SK-N-SH treated with all-trans-retinoic acid at 6 μM for 48 hours (cell line): ENCODE measurements around the gene CRP.

Experiments
- ATAC-seq: fragments of 200-7000 bp; cut with Tn5 transposase; 3 replicates; pipeline ENCODE4 v1.9.1; 2020; ENCODE audit warnings: mild to moderate bottlenecking, moderate library complexity
- ARNTL ChIP-seq: fragments of 450-650 bp; formaldehyde crosslinking; IDR thresholded peaks from 2 replicates; pipeline ENCODE4 v1.5.0; 2020; ENCODE audit warnings: low read depth, mild to moderate bottlenecking, moderate library complexity, borderline replicate concordance
- BACH2 ChIP-seq: fragments of 250-450 bp; sonication (Bioruptor Pico); IDR thresholded peaks from 2 replicates; pipeline ENCODE4 v1.9.0; 2021; ENCODE audit warnings: mild to moderate bottlenecking, borderline replicate concordance
- CSDC2 ChIP-seq: fragments of 250-450 bp; sonication (Bioruptor Pico); IDR thresholded peaks from 2 replicates; pipeline ENCODE4 v1.5.0; 2020; ENCODE audit warnings: mild to moderate bottlenecking, moderate library complexity
- CSRNP3 ChIP-seq: fragments of 250-450 bp; sonication (Bioruptor Pico); IDR thresholded peaks from 2 replicates; pipeline ENCODE4 v1.5.1; 2021; ENCODE audit warnings: mild to moderate bottlenecking, moderate library complexity
- ESRRG ChIP-seq: fragments of 250-450 bp; sonication (Bioruptor Pico); IDR thresholded peaks from 2 replicates; pipeline ENCODE4 v1.6.1; 2021; ENCODE audit warnings: mild to moderate bottlenecking
- GLIS3 ChIP-seq: fragments of 250-450 bp; sonication (Bioruptor Pico); IDR thresholded peaks from 2 replicates; pipeline ENCODE4 v1.5.0; 2020; ENCODE audit warnings: mild to moderate bottlenecking, moderate library complexity
- ISL1 ChIP-seq: fragments of 250-450 bp; sonication (Bioruptor Pico); IDR thresholded peaks from 2 replicates; pipeline ENCODE4 v2.1.2; 2022; ENCODE audit warnings: mild to moderate bottlenecking, moderate library complexity
- OSR1 ChIP-seq: fragments of 250-450 bp; sonication (Bioruptor Pico); IDR thresholded peaks from 2 replicates; pipeline ENCODE4 v1.8.0; 2022; ENCODE audit warnings: moderate library complexity, mild to moderate bottlenecking, inconsistent platforms
- POU6F1 ChIP-seq: fragments of 250-450 bp; sonication (Bioruptor Pico); IDR thresholded peaks from 2 replicates; pipeline ENCODE4 v1.8.0; 2021; ENCODE audit warnings: low read depth, mild to moderate bottlenecking, moderate library complexity, borderline replicate concordance
- PPARA ChIP-seq: fragments of 250-450 bp; sonication (Bioruptor Pico); IDR thresholded peaks from 2 replicates; pipeline ENCODE4 v1.5.0; 2020; ENCODE audit warnings: mild to moderate bottlenecking, borderline replicate concordance
- RARB ChIP-seq: fragments of 250-450 bp; sonication (Bioruptor Pico); IDR thresholded peaks from 2 replicates; pipeline ENCODE4 v1.8.0; 2021; ENCODE audit warnings: mild to moderate bottlenecking, moderate library complexity
- SNAI2 ChIP-seq: fragments of 250-450 bp; sonication (Bioruptor Pico); IDR thresholded peaks from 2 replicates; pipeline ENCODE4 v1.5.0; 2020; ENCODE audit warnings: mild to moderate bottlenecking, moderate library complexity
- TCF4 ChIP-seq: fragments of 250-450 bp; sonication (Bioruptor Pico); IDR thresholded peaks from 2 replicates; pipeline ENCODE4 v1.8.0; 2021; ENCODE audit warnings: mild to moderate bottlenecking, moderate library complexity, borderline replicate concordance
- TOX ChIP-seq: fragments of 250-450 bp; sonication (Bioruptor Pico); IDR thresholded peaks from 2 replicates; pipeline ENCODE4 v1.8.0; 2021; ENCODE audit warnings: mild to moderate bottlenecking, moderate library complexity, borderline replicate concordance
- TSHZ2 ChIP-seq: fragments of 250-450 bp; sonication (Bioruptor Pico); IDR thresholded peaks from 2 replicates; pipeline ENCODE4 v1.5.0; 2020; ENCODE audit warnings: mild to moderate bottlenecking, moderate library complexity
- ZC3H10 ChIP-seq: fragments of 250-450 bp; sonication (Bioruptor Pico); IDR thresholded peaks from 2 replicates; pipeline ENCODE4 v1.5.1; 2021; ENCODE audit warnings: mild to moderate bottlenecking, moderate library complexity
- ZFP3 ChIP-seq: fragments of 250-450 bp; sonication (Bioruptor Pico); IDR thresholded peaks from 2 replicates; pipeline ENCODE4 v1.5.0; 2020; ENCODE audit warnings: mild to moderate bottlenecking, moderate library complexity
- ZNF70 ChIP-seq: fragments of 450-650 bp; formaldehyde crosslinking; IDR thresholded peaks from 2 replicates; pipeline ENCODE4 v1.5.0; 2020; ENCODE audit warnings: mild to moderate bottlenecking, moderate library complexity
- ZNF8 ChIP-seq: fragments of 450-650 bp; formaldehyde crosslinking; IDR thresholded peaks from 2 replicates; pipeline ENCODE4 v1.5.0; 2020; ENCODE audit warnings: mild to moderate bottlenecking, moderate library complexity
- TF ChIP-seq, protein P1 (sequence below): fragments of 250-450 bp; sonication (Bioruptor Pico); IDR thresholded peaks from 2 replicates; pipeline ENCODE4 v1.5.1; 2020; ENCODE audit warnings: low read depth, mild to moderate bottlenecking, moderate library complexity

The CRP gene

GRCh38 chr1:159715855-159716254 is 1.5 kb upstream of the CRP start:
- ATAC-seq = no peak
- TF ChIP-seq POU6F1 (CRISPR knock-in tag) (no peak), GLIS3 (CRISPR knock-in tag) (no peak), ZNF8 (CRISPR knock-in tag) (no peak), TCF4 (CRISPR knock-in tag) (no peak), TOX (CRISPR knock-in tag) (no peak), ARNTL (no peak)

DNA sequence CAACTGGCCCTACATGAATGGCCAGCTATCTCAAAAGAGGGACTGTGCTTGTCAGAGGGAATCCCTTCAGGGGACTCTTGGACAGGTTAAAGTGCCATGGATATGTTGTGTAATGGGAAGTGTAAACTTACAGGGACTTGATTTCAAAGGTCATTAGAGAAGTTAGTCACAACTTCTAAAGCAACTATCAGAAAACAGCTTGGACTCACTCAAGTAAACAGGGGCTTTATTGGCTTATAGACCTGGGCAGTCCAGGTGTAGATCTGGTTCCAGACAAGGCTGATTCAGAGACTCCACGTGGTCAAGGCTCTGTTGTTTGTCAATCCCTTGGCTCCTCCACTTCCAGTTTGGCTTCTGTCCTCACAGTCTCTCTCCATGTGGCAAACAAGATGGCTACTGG is 2.3 kb downstream of the CRP start:
- TF ChIP-seq CSDC2 (CRISPR knock-in tag) (no peak), ZNF70 (CRISPR knock-in tag) (no peak), TSHZ2 (CRISPR knock-in tag) (no peak), OSR1 (CRISPR knock-in tag) (no peak), RARB (CRISPR knock-in tag) (no peak)
- TF ChIP-seq, protein P1, sequence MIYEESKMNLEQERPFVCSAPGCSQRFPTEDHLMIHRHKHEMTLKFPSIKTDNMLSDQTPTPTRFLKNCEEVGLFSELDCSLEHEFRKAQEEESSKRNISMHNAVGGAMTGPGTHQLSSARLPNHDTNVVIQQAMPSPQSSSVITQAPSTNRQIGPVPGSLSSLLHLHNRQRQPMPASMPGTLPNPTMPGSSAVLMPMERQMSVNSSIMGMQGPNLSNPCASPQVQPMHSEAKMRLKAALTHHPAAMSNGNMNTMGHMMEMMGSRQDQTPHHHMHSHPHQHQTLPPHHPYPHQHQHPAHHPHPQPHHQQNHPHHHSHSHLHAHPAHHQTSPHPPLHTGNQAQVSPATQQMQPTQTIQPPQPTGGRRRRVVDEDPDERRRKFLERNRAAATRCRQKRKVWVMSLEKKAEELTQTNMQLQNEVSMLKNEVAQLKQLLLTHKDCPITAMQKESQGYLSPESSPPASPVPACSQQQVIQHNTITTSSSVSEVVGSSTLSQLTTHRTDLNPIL (CRISPR knock-in tag) = no peak
- ATAC-seq = no peak

DNA sequence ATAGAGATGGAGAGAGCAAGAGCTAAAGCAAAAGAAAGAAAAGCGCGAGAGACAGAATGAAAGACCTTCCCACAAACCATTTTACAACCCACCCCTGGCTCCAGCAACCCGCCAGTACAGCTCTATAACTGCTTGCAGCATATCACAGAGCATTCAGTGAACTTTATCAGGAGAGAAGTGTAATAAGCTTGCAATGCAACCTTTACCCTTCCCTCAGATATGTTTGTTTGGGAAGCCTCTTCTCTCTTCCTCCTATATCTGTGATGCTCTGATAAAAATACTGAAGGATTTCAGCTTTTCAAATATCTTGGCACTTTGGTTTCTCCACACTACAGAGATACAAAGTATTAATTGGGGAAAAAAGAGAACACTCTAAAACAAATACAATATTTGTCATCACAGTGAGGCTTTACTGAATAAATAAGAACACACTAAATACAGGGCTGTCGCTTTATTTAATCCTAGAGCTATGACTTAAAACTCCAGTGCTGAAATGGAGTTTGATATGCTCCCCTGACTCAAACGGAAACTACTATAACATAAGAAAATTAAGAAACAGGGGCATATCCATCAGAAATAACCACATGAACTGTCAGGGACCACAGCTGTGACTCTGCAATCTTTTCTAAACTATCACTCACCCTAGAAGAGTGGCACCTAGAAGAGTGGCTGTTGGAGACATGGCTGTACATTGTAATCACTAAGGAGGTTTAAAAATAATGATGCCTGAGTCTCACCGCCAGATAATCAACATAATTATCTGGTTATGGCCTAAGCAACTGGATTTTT is 6.7 kb downstream of the CRP start:
- ATAC-seq = no peak
- TF ChIP-seq PPARA (CRISPR knock-in tag) (no peak), ZC3H10 (CRISPR knock-in tag) (no peak), GLIS3 (CRISPR knock-in tag) (no peak), RARB (CRISPR knock-in tag) (no peak), POU6F1 (CRISPR knock-in tag) (no peak), CSRNP3 (CRISPR knock-in tag) (no peak), CSDC2 (CRISPR knock-in tag) (no peak), BACH2 (CRISPR knock-in tag) (no peak), ISL1 (no peak), SNAI2 (CRISPR knock-in tag) (no peak), TCF4 (CRISPR knock-in tag) (no peak), ZNF8 (CRISPR knock-in tag) (no peak), TSHZ2 (CRISPR knock-in tag) (no peak), ZFP3 (CRISPR knock-in tag) (no peak), OSR1 (CRISPR knock-in tag) (no peak), ESRRG (CRISPR knock-in tag) (no peak)
- TF ChIP-seq, protein P1 (CRISPR knock-in tag) = no peak
- TF ChIP-seq, all 23 proteins: peak for 0
